ENCODE results near the gene HPCAL1. TPM values are rescaled to one million over a fixed set of nuclear protein-coding genes. Genes with fewer than 3 reads are reported as not detected.

The HPCAL1 gene
- total and polyA plus RNA-seq, 2 donors (not counting 3 experiments of a cell fraction or from before 2014, with no cell fraction given) = 56.5 to 77.4 TPM

DNA sequence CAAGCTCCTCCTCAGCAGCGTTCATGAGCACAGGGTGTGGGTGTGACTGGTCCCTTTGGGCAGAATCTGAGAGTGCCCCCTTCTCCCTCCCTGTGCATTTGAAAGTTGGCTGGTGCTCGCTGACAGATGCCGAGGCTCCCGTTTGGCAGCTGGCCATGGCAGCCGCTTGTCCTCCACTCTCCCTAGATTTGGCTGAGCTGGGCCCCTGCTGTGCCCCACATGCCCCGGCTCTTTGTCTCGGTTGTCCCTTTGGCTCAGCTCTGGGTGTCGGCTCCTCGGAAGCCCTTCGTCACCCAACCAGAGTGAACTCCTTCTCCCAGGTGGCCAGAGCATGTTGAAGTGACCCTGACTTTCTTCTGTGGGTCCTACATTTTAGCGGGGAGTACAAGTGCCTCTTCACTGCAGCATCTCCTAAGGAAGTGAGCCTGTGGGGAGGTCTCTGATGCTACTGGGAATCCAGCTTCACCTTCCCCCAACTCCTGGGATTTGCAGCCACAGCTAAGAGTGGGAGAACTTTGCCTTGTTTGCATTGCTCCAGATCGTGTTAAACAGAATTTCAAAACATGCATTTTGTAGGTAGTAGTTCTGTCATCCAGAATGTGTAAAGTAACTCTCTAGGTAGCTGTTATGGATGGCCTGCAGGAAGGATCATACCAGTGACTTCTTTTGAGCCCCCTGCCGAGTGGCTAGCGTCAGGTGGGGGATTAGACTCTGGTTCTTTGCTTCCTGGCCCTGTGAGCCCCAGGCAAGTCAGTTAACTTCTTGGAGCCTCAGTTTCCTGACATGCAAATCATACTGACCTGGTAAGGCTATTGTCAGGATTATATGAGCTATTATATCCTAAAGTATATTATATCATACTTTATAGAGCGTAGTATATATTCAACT, 24.2 kb downstream of the HPCAL1 start:
- no peak overlapping the region for H2AFZ ChIP-seq (ENCODE audit: low read depth, low read length)
- no peak overlapping the region for H3K4me3 ChIP-seq (replicated peaks in 1 of 3; ENCODE audit: insufficient read depth in 1 of 3, low read depth in 1 of 3, low read length in 3 of 3)
- no peaks in the 10 kb centered on the region for H3K9me1 ChIP-seq (replicated peaks; ENCODE audit: control insufficient read depth, extremely low read depth, insufficient read depth, low read length)
- intact Hi-C loops (cut with micrococcal nuclease) (no loop called here), dilution Hi-C loops (cut with MboI; ENCODE audit: extremely low pct_ligation_motif_present, low sequenced_read_pairs) (no loop called here)
- no peaks in the 10 kb centered on the region for H3K9me3 ChIP-seq (replicated peaks; ENCODE audit: control insufficient read depth, insufficient read depth, low read length)
- H3K36me3 ChIP-seq (ENCODE audit: control insufficient read depth in 2 of 2, extremely low read depth in 1 of 2, insufficient read depth in 2 of 2, low read length in 2 of 2) = no peaks in the 10 kb centered on the region
- H4K20me1 ChIP-seq (replicated peaks; ENCODE audit: control insufficient read depth, extremely low read depth, insufficient read depth, low read length) = no peaks in the 10 kb centered on the region
- no TSS peak for BruUV-seq (replicated peaks)
- no peak for FAIRE-seq
- POLR2A ChIA-PET = no interaction called here
- CTCF ChIA-PET = interaction anchor here (1.0 to 4.4 kb wide), 4 partner anchors 18 to 82 kb away, joined by 3 to 33 read pairs (median 4); partner anchors contain the start of gene HPCAL1
- H3K27ac ChIP-seq (ENCODE audit: insufficient read depth, low read depth, low read length) = no peak overlapping the region
- no peak for DNase-seq (ENCODE audit: low read depth, low spot score)
- no peak overlapping the region for H3K9ac ChIP-seq (replicated peaks; ENCODE audit: extremely low read depth, insufficient read depth, low read length)
- TF ChIP-seq FOS (IDR thresholded peaks at IDR 0.05; ENCODE audit: borderline replicate concordance, insufficient read depth, low read length) (no peak), POLR2A (IDR thresholded peaks at IDR 0.05; ENCODE audit: low read depth, low read length) (no peak), JUN (IDR thresholded peaks at IDR 0.05; ENCODE audit: borderline replicate concordance, insufficient read depth, insufficient read length, low read depth) (no peak), POLR2AphosphoS5 (IDR thresholded peaks at IDR 0.05; ENCODE audit: insufficient read depth, low read depth, low read length) (no peak), GATA2 (IDR thresholded peaks at IDR 0.05; ENCODE audit: insufficient read depth, insufficient read length, low read depth, low read length) (no peak), EZH2 (IDR thresholded peaks at IDR 0.05; ENCODE audit: borderline replicate concordance, low read depth, low read length, severe bottlenecking) (no peak)
- TF ChIP-seq, protein P1, sequence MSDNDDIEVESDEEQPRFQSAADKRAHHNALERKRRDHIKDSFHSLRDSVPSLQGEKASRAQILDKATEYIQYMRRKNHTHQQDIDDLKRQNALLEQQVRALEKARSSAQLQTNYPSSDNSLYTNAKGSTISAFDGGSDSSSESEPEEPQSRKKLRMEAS (IDR thresholded peaks at IDR 0.05; ENCODE audit: insufficient read depth, insufficient read length) = no peak
- H3K27me3 ChIP-seq (ENCODE audit: control insufficient read depth in 2 of 2, insufficient read depth in 2 of 2, low read length in 2 of 2) = no peaks in the 10 kb centered on the region
- H3K4me2 ChIP-seq (ENCODE audit: insufficient read depth, low read length) = no peak overlapping the region
- H3K4me1 ChIP-seq (ENCODE audit: control insufficient read depth, extremely low read depth, insufficient read depth, low read length) = peaks cover 58% of the 10 kb centered on the region
- H3K79me2 ChIP-seq (ENCODE audit: control insufficient read depth, insufficient read depth, low read length) = peaks cover 83% of the 10 kb centered on the region

All from endothelial cell of umbilical vein (primary cell).